Immature natural killer cell (primary cell): Measurements from ENCODE around the gene SGCE. TPM values are rescaled to one million over a fixed set of nuclear protein-coding genes. Genes with fewer than 3 reads are reported as not detected.

ENCODE experiments used
- DNase-seq, 3 donors: peaks; one replicate each; pipeline ENCODE4 v3.0.0; 2022; ENCODE audit warnings: mixed read lengths in 1 of 3
- H3K27ac Mint-ChIP-seq, 6 donors: one replicate each; pipeline ENCODE4 v1.8.0; 2020; ENCODE audit warnings: mixed read lengths in 6 of 6, mild to moderate bottlenecking in 5 of 6, inconsistent platforms in 4 of 6, moderate library complexity in 3 of 6
- H3K27me3 Mint-ChIP-seq, 3 donors: one replicate each; pipeline ENCODE4 v1.8.0; 2020 to 2021; ENCODE audit warnings: low read depth in 3 of 3, mild to moderate bottlenecking in 3 of 3, mixed read lengths in 3 of 3, moderate library complexity in 3 of 3, inconsistent platforms in 1 of 3
- H3K36me3 Mint-ChIP-seq, 3 donors: one replicate each; pipeline ENCODE4 v1.8.0; 2020; ENCODE audit warnings: mixed read lengths in 3 of 3, inconsistent platforms in 2 of 3, mild to moderate bottlenecking in 2 of 3
- H3K4me1 Mint-ChIP-seq, 2 donors: one replicate each; pipeline ENCODE4 v1.8.0; 2020; ENCODE audit warnings: inconsistent platforms in 2 of 2, mild to moderate bottlenecking in 2 of 2, mixed read lengths in 2 of 2, moderate library complexity in 1 of 2
- H3K4me3 Mint-ChIP-seq, 5 donors: one replicate each; pipeline ENCODE4 v1.8.0; 2020; ENCODE audit warnings: mild to moderate bottlenecking in 5 of 5, mixed read lengths in 5 of 5, inconsistent platforms in 3 of 5, moderate library complexity in 3 of 5
- H3K9me3 Mint-ChIP-seq, 6 donors: one replicate each; pipeline ENCODE4 v1.8.0; 2020; ENCODE audit warnings: mild to moderate bottlenecking in 6 of 6, mixed read lengths in 6 of 6, inconsistent platforms in 4 of 6, moderate library complexity in 3 of 6
- polyA plus RNA-seq, 3 donors: library from polyadenylated mRNA; unstranded; fragments of 300-500 nt; fragmentation: Illumina TruSeq; gene quantifications; one replicate each; pipeline ENCODE4 v1.2.3, GENCODE V29; 2021

The SGCE gene
- polyA plus RNA-seq, 3 donors from 2014 or later: 0.78 to 2.6 (median 2.0) TPM

DNA sequence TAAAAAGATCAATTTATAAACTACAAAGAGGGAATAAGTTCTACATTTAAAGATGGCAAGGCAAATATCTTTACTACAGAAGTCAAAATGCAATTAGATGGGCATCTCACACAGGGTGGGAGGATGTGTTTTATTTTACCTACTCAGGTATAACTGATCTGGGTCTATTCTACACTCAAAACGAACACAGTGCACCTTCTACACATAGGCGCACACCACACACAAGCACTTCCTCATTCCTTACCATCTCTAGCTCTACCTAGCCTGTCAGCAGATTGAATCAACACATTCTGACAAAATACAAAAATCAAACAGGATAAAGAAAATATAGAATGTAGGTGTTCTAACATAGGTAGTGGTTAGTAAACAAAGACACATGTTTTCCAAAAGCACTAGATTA is 64.8 kb downstream of the SGCE start:
- H3K36me3 Mint-ChIP-seq: peaks cover 8 to 20% (median 9%) of the 10 kb centered on the region in 3 donors
- H3K9me3 Mint-ChIP-seq: no peaks in the 10 kb centered on the region
- H3K27me3 Mint-ChIP-seq: no peaks in the 10 kb centered on the region
- H3K4me1 Mint-ChIP-seq: no peaks in the 10 kb centered on the region
- no peak overlapping the region for H3K4me3 Mint-ChIP-seq
- DNase-seq: no peak
- H3K27ac Mint-ChIP-seq: no peak overlapping the region

GRCh38 chr7:94590526-94591162 is 65.3 kb downstream of the SGCE start:
- H3K27me3 Mint-ChIP-seq: no peaks in the 10 kb centered on the region
- H3K36me3 Mint-ChIP-seq: peaks cover 8 to 20% (median 9%) of the 10 kb centered on the region in 3 donors
- no peaks in the 10 kb centered on the region for H3K4me1 Mint-ChIP-seq
- no peak for DNase-seq
- no peak overlapping the region for H3K27ac Mint-ChIP-seq
- no peaks in the 10 kb centered on the region for H3K9me3 Mint-ChIP-seq
- H3K4me3 Mint-ChIP-seq: no peak overlapping the region

GRCh38 chr7:94588075-94588474 is 67.9 kb downstream of the SGCE start:
- Mint-ChIP-seq H3K9me3 (no peaks in the 10 kb centered on the region), H3K4me1 (no peaks in the 10 kb centered on the region), H3K27me3 (no peaks in the 10 kb centered on the region), H3K36me3 (peaks cover 8 to 26% (median 9%) of the 10 kb centered on the region in 3 donors), H3K27ac (no peak overlapping the region), H3K4me3 (no peak overlapping the region)
- DNase-seq: no peak

GRCh38 chr7:94584113-94584512 is 71.8 kb downstream of the SGCE start:
- no peaks in the 10 kb centered on the region for H3K9me3 Mint-ChIP-seq

DNA sequence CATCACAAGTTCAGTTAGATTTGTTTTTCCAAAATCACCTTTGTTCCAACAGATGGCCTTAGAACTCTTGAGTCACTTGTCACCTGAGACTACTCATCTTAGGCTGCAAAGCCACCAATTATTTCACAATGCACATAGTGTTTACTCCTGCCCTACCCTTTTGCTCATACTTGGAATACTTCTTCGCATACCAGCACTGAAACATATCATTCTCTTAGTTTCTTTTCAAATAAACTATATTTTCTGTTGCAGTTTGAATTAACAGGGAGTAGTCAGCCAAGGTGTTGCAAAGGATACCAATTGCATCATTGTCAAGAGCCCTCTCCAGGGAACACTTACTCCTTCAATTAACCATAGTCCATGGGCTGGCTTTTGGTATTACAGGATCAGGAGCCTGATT is 75.3 kb downstream of the SGCE start:
- no peak overlapping the region for H3K27ac Mint-ChIP-seq
- DNase-seq: no peak
- peaks cover 35 to 63% (median 50%) of the 10 kb centered on the region in 3 donors for H3K36me3 Mint-ChIP-seq
- peaks cover 6 to 11% (median 9%) of the 10 kb centered on the region in 6 donors for H3K9me3 Mint-ChIP-seq
- H3K27me3 Mint-ChIP-seq: no peaks in the 10 kb centered on the region
- no peaks in the 10 kb centered on the region for H3K4me1 Mint-ChIP-seq
- H3K4me3 Mint-ChIP-seq: no peak overlapping the region

More at GRCh38 chr7:94584113-94584512, 71.8 kb downstream of the SGCE start:
- no peak overlapping the region for H3K27ac Mint-ChIP-seq
- H3K4me1 Mint-ChIP-seq: no peaks in the 10 kb centered on the region
- no peak overlapping the region for H3K4me3 Mint-ChIP-seq
- no peaks in the 10 kb centered on the region for H3K27me3 Mint-ChIP-seq
- peaks cover 23 to 46% (median 30%) of the 10 kb centered on the region in 3 donors for H3K36me3 Mint-ChIP-seq
- no peak for DNase-seq

GRCh38 chr7:94579470-94579869 is 76.5 kb downstream of the SGCE start:
- no peak overlapping the region for H3K4me3 Mint-ChIP-seq
- no peaks in the 10 kb centered on the region for H3K4me1 Mint-ChIP-seq
- peaks cover 14 to 19% (median 18%) of the 10 kb centered on the region in 6 donors for H3K9me3 Mint-ChIP-seq
- DNase-seq: no peak
- H3K27ac Mint-ChIP-seq: no peak overlapping the region
- H3K27me3 Mint-ChIP-seq: no peaks in the 10 kb centered on the region
- H3K36me3 Mint-ChIP-seq: peaks cover 44 to 74% (median 59%) of the 10 kb centered on the region in 3 donors

DNA sequence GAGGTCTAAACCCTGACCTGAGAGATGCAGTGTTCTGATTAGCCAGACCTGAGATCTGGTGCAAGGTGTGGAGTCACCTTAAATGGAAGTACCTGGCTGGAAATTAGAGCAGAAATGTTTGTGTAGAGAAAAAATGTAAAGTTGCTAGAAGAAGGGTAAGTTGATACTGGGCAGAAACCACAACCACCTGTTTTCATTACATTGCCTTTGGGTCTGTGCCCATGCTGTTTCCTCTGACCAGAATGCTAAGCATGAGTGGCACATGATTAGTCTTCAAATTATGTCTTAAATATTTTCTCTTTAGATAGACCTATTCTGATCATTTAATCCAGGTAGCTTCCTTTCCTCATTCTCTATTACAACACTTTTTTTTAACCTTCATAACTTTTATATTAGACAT is 77.3 kb downstream of the SGCE start:
- Mint-ChIP-seq H3K4me1 (no peaks in the 10 kb centered on the region), H3K27me3 (no peaks in the 10 kb centered on the region), H3K36me3 (peaks cover 48 to 76% (median 68%) of the 10 kb centered on the region in 3 donors), H3K9me3 (peaks cover 14 to 23% (median 22%) of the 10 kb centered on the region in 6 donors), H3K27ac (peak overlapping the region in 1 of 6 donors; percentile 32), H3K4me3 (no peak overlapping the region)
- no peak for DNase-seq

- DNase-seq: no peak
- no peaks in the 10 kb centered on the region for H3K4me1 Mint-ChIP-seq
- no peak overlapping the region for H3K4me3 Mint-ChIP-seq
- H3K9me3 Mint-ChIP-seq: peaks cover 14 to 25% (median 22%) of the 10 kb centered on the region in 6 donors
- H3K36me3 Mint-ChIP-seq: peaks cover 56 to 85% (median 75%) of the 10 kb centered on the region in 3 donors
- H3K27me3 Mint-ChIP-seq: no peaks in the 10 kb centered on the region
- no peak overlapping the region for H3K27ac Mint-ChIP-seq
Measured at GRCh38 chr7:94577357-94577756, 78.6 kb downstream of the SGCE start.

- no peak overlapping the region for H3K4me3 Mint-ChIP-seq
- H3K9me3 Mint-ChIP-seq: peaks cover 14 to 27% (median 22%) of the 10 kb centered on the region in 6 donors
- H3K27me3 Mint-ChIP-seq: no peaks in the 10 kb centered on the region
- H3K4me1 Mint-ChIP-seq: no peaks in the 10 kb centered on the region
- no peak overlapping the region for H3K27ac Mint-ChIP-seq
- no peak for DNase-seq
- H3K36me3 Mint-ChIP-seq: peaks cover 57 to 85% (median 75%) of the 10 kb centered on the region in 3 donors
Measured at GRCh38 chr7:94576316-94576715, 79.6 kb downstream of the SGCE start.

DNA sequence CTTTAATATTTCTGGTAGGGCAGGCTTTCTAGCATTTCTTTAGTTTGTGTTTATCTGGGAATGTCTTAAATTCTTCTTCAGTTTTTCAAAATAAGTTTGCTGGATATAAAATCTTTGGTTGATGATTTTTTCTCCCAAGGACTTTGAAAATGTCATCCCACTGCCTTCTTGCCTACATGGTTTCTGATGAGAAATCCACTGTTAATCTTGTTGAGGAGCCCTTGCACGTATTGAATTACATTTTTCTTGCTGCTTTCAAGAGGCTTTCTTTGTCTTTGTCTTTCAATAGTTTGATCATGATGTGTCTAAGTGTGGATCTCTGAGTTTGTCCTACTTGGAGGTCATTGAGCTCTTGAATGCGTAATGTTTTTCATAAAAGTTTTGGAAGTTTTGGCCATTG is 80.3 kb downstream of the SGCE start:
- Mint-ChIP-seq H3K36me3 (peaks cover 58 to 83% (median 70%) of the 10 kb centered on the region in 3 donors), H3K27me3 (no peaks in the 10 kb centered on the region)

GRCh38 chr7:94571816-94572215 is 84.1 kb downstream of the SGCE start:
- Mint-ChIP-seq H3K9me3 (peaks cover 14 to 27% (median 22%) of the 10 kb centered on the region in 6 donors), H3K27ac (no peak overlapping the region), H3K4me1 (no peaks in the 10 kb centered on the region), H3K36me3 (peaks cover 45 to 73% (median 54%) of the 10 kb centered on the region in 3 donors), H3K27me3 (no peaks in the 10 kb centered on the region), H3K4me3 (no peak overlapping the region)
- DNase-seq: no peak

More for the DNA sequence above, 80.3 kb downstream of the SGCE start:
- no peak overlapping the region for H3K4me3 Mint-ChIP-seq
- H3K4me1 Mint-ChIP-seq: no peaks in the 10 kb centered on the region
- peaks cover 14 to 27% (median 22%) of the 10 kb centered on the region in 6 donors for H3K9me3 Mint-ChIP-seq
- DNase-seq: no peak
- H3K27ac Mint-ChIP-seq: no peak overlapping the region

- peaks cover 0 to 3% (median 0%) of the 10 kb centered on the region in 6 donors for H3K9me3 Mint-ChIP-seq
- H3K27me3 Mint-ChIP-seq: peaks cover 0 to 2% (median 0%) of the 10 kb centered on the region in 3 donors
- H3K4me1 Mint-ChIP-seq: no peaks in the 10 kb centered on the region
- peaks cover 19 to 42% (median 24%) of the 10 kb centered on the region in 3 donors for H3K36me3 Mint-ChIP-seq
- no peak overlapping the region for H3K4me3 Mint-ChIP-seq
- no peak overlapping the region for H3K27ac Mint-ChIP-seq
- DNase-seq: no peak
Measured at GRCh38 chr7:94567396-94567795, 88.5 kb downstream of the SGCE start.

DNA sequence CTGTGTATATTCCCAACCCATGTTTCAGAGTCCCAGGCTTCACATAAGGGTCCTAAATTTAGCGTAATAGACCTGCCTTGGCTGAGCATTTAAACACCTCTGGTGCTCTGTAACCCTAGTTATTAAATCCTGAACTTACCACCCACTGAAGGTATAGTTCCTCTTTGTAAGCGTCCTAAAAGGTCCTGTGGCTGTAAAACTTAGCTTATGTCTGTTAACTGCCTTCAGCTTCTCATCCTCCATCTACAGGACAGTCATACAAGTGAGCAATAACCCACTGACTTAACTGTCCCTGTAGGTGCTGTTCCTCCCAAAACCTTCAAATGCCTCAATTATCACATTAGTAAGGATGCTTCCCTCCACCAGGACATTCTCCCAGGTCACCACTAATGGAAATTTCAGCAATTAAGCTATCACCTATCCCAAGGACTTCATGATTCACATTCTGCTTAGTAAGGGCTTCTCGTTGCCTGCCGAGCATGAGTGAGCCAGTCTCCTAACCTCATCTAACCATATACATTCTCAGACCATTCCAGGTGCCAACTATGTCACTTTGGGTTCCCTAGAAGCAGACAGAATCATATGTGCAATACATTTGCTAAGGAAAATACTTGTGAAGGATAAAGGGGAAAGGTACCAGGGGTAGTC is 90.6 kb downstream of the SGCE start:
- Mint-ChIP-seq H3K36me3 (peaks cover 13 to 28% (median 17%) of the 10 kb centered on the region in 3 donors), H3K27me3 (peaks cover 0 to 2% (median 0%) of the 10 kb centered on the region in 3 donors), H3K9me3 (no peaks in the 10 kb centered on the region), H3K4me3 (no peak overlapping the region), H3K4me1 (no peaks in the 10 kb centered on the region), H3K27ac (no peak overlapping the region)
- DNase-seq: no peak

DNA sequence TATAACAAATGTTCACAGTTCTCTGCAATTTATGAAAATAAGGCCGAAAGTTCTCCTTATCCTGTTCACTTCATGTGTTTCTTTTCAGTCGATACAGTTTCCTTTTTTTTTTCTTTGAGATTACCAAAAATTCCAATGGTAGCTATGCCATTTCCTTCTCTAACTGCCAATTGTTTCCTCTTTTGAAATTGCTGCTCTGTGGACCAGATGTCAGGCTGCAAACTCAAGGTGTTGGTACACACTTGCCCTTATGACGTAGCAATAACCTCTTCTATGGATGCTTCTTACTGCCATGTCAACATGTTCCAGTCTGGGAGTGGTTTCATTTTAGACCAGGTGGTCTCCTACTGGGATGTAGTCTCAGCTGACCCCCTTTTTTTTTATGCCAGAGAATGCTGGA is 93.4 kb downstream of the SGCE start:
- no peak overlapping the region for H3K27ac Mint-ChIP-seq
- peaks cover 0 to 2% (median 0%) of the 10 kb centered on the region in 3 donors for H3K27me3 Mint-ChIP-seq
- DNase-seq: no peak
- no peaks in the 10 kb centered on the region for H3K4me1 Mint-ChIP-seq
- no peaks in the 10 kb centered on the region for H3K9me3 Mint-ChIP-seq
- H3K4me3 Mint-ChIP-seq: no peak overlapping the region
- peaks cover 5 to 19% (median 16%) of the 10 kb centered on the region in 3 donors for H3K36me3 Mint-ChIP-seq
